Lung microvascular endothelial cell (primary cell): ENCODE results near the gene AFTPH. TPM values are rescaled to one million over a fixed set of nuclear protein-coding genes. Genes with fewer than 3 reads are reported as not detected.

ENCODE experiments used
- DNase-seq, 2 donors: peaks; one replicate each; pipeline versions ENCODE4 v3.0.0 to v3.0.0-alpha.2; 2010; ENCODE audit warnings: low read depth in 2 of 2
- total RNA-seq: library from RNA; depleted of rRNA; stranded (reverse); fragments of >200 nt; gene quantifications from 2 replicates; pipeline ENCODE4 v1.2.1, GENCODE V29; 2014

AFTPH gene
- total RNA-seq, 1 donor from 2014 or later: 35.5 TPM

- DNase-seq: no peak
These were observed 85.8 kb downstream of the AFTPH start for GRCh38 chr2:64609942-64610281.

GRCh38 chr2:64610316-64610855 lies 86.3 kb downstream of the AFTPH start:
- DNase-seq: no peak

GRCh38 chr2:64612575-64613195 lies 88.6 kb downstream of the AFTPH start:
- DNase-seq: no peak

DNA sequence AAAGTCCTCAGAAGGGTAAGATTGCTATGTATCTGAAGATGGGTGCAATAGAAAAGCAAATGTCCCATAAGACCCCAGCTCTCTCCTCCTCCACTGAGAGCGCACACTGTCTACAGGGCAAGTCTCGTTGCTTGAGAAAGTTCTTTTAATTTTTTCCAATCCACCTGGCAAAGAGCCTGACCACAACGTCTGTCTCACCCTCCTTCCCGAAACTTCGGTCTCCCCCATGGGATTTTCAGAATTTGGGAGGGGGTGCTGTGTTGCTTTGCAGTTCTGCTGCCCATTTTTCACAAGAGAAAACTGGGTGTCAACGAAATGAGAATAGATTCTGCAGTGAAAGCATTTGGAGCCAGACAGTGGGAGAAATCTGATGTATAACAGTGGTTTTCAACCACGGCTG lies 89.1 kb downstream of the AFTPH start:
- DNase-seq: no peak

DNA sequence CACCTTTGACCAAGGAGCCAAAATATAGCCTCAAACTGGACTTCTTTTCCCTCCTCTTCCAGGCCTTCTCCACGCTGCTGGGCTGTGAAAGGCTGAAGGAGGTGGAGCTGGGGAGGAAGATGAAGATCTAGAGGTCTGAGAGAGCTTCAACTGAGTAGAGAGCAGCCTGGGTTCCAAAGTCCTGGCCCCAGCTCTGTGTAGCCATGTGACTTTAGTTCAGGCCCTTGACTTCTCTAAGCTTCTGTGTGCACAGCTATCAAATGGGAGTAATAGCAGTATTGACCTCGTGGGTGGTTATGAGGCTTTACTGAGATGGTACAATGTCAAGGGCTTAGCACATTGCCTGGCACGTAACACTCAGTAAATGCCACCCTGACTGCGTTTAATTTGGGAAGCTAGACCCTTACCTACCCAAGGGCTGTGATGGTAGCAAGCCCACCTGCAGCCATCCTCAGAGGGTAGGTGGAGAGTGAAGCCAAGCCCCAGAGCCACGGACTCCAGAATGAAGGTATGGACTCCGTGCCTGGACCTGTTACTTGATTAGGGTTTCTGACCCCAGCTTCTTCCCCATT lies 91.2 kb downstream of the AFTPH start:
- no peak for DNase-seq

GRCh38 chr2:64615844-64616536 lies 91.9 kb downstream of the AFTPH start:
- no peak for DNase-seq

- DNase-seq: no peak
These were observed 93.6 kb downstream of the AFTPH start for GRCh38 chr2:64617631-64618151.

DNA sequence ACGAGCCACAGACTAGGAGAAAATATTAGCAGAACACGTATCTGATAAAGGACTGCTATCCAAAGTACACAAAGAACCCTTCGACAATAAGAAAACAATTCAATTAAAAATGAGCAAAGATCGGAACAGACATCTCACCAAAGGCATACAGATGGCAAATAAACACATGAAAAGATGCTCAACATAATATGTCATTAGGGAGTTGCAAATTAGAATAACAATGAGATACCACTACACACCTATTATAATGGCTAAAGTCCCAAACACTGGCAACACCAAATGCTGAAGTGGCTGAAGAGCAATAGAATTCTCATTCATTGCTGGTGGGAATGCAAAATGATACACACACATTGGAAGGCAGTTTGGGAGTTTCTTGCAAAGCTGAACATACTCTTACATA lies 96.5 kb downstream of the AFTPH start:
- no peak for DNase-seq

- DNase-seq: peak; percentile 46 to 56
These were observed 98.5 kb downstream of the AFTPH start for GRCh38 chr2:64622443-64623241.

DNA sequence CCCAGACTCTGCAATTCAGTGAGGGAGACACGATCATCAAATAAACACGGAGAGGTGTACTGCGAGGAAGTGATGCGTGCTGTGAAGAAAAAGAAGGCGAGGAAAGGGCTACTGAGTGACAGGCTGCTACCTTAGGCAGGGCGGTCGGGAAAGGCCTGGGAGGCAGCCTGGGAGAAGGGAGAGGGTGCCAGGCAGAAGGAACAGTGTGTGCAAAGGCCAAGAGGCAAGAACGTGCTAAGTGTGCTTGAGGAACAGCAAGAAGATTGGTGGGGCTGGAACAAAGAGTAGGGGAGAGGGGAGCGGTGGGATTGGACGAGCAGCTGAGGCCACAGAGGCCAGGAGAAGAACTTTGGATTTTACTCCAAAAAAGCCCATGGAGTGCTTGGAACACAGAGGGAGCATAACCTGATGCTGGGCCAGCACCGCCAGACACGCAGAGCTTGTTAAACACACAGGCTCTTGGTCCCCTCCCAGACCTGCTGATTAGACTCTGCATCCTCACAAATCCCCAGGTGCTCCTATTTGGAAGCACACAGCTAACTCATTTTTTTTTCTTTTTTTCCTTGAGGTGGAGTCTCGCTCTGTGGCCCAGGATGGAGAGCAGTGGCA lies 99.2 kb downstream of the AFTPH start:
- DNase-seq: no peak

DNA sequence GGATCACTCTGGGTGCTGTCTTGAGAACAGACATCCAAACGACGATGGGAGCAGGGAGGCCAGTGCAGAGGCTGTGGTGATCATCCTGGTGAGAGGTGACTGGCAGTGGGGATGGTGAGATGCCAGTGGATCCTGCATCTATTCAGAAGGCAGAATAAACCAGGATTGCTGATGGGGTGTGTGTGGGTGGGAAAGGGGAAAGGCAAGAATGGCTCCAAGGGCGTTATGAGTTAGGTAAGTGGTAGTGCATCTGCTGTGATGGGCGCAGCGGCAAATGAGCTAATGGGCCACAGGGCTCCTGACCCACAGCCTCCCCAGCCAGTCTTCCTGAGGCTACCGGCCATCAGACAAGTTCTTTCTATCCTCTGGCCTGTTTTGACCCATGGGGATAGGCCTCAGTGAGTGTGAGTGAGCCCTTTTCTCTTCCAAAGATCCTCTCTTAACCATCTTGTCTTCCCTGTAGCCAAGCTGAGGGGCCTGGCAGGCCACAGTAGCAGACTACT lies 100.0 kb downstream of the AFTPH start:
- no peak for DNase-seq

DNA sequence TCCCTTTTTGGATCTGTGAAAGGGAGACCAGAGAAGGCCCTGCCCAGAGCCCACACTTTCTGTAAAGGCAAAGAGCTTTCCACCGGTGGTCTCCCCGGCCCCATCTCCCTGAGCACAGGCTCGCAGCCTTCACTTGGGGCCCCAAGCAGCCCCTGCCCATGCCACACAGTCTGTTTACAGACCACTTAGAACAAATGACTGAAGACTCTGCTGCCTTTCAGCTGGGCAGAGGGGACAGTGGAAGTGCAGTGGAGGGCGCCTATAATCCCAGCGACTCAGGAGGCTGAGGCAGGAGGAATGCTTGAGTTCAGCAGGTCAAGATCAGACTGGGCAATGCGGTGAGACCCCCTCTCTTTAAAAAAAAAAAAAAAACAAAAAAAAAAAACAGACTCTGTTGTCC lies 100.7 kb downstream of the AFTPH start:
- no peak for DNase-seq

DNA sequence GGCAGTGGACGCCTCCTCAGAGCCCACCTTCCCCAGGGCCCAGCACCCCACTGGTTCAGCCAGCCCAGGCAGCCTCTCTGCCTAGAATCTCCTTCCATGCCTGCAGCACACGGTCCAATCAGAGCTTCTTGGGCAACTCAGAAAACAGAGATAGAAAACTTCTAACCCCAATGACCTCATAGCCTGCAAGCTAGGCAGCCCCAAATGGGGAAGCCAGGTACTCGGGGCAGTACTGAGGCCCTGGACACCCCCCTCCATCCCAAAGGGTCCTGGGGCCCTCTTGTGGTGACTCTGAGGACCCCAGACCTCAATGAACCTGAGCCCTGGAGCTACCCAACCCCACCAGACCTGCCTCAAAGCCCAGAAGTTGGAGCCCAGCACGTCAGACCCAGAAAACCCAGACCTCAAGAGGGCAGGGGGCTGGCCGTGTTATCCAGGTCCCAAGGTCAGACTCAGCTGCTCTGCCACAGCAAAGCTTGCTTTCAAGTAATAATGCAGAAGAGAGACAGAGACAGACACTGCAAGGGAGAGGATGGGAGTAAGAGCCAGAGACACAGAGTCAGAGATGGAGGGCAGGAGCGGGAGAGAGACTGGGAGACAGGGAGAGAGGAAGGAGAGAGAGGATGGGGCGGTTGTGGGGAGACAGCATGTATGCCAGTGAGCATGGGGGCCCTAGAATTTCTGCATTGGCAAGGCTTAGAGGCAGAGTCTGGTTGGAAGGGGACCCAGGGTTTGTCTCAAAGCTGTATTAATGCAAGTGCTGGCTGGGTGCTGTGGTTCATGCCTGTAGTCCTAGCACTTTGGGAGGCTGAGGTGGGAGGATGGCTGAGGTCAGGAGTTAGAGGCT lies 101.4 kb downstream of the AFTPH start:
- DNase-seq: no peak

DNA sequence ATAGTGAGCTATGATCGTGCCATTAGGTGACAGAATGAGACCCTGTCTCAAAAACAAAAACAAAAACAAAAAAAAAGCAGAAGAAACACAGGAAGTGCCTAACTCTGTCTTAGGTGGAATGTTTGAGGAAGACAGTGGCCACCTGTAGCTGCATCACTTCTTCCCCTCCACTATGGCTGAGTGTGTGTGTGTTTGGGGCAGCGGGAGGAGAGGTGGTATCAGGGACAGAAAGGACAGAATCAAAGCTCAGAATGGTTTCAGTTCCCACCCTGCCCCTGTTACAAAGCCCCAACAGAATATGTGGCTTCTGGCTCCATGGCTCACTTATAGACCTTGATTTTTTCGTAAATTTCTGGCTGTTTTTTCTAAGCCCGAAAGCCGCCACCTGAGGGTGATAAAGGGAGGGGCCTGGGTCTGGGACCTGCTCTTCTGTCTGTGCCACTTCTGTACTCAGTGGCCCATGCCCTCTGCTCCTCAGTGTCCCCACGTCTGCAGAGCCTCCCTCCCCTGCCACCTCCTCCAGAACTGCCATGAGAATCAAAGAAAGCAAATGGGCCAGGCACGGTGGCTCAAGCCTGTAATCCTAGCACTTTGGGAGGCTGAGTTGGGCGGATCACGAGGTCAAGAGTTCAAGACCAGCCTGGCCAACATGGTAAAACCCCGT lies 102.2 kb downstream of the AFTPH start:
- DNase-seq: no peak

- DNase-seq: peak in 1 of 2 donors; percentile 32
These were observed 103.0 kb downstream of the AFTPH start for GRCh38 chr2:64626963-64627760.

DNA sequence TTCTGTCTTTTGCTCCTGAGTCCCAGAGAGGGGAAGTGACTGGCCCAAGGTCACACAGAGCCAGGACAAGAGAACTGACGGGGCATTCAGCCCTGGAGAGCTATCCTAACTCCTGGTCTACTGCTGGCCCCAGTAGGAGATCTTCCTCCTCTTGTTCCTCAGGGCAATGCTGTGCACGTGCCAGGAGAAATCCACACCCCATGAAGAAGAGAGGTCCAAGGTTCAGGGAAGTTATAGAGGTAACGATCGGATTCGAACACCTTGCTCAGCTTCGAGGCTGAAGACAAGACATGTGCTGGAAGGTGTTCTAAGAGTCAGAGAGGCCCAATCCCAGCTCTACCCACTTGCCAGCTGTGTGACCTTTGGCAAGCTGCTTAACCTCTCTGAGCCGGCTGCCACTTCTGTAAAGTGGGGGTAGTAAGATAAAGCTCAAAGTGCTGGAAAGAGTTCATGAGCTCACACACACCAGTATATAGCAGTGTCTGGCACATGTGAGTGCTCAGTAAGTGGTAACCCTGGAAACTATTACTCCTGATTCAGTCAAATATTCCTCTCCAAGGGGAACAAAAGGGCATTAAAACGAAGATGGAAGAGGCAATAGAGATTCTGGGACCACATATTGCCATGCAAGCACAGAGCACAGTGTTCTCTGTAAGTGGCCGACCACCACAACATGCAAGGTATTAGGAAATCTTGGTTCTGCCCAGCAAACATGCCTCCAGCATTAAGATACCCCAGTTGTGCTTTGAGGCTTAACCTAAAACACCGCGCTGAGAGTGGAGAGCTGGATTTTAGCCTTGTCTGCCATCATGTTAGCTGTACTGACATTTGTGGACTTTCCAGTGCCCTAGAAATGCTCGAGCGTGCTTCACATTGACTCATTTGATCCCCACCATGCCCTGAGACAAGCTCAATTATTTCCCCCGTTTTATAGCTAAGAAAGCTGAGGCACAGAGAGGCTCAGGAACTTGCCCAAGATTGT lies 104.0 kb downstream of the AFTPH start:
- DNase-seq: no peak

DNA sequence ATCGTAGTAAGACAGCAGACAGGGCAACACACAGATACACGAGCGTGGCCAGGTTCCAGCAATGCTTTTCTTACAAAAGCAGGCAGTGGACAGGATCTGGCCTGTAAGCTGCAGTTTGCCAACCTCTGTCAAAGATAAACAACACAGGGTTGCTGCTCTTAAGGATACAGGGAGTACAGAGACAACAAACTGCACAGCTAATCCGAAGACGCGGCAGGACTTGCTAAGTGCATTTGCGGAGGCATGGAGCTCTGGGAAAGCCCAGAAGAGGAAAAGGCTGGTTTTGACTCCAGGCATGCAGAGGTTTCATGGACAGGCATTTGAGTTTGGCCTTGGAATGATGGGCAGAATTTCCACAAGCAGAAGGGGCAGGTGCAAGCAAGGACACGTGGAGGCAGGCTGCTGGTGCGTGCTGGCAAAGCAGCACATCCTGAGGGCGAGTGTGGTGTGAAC lies 105.2 kb downstream of the AFTPH start:
- no peak for DNase-seq

DNA sequence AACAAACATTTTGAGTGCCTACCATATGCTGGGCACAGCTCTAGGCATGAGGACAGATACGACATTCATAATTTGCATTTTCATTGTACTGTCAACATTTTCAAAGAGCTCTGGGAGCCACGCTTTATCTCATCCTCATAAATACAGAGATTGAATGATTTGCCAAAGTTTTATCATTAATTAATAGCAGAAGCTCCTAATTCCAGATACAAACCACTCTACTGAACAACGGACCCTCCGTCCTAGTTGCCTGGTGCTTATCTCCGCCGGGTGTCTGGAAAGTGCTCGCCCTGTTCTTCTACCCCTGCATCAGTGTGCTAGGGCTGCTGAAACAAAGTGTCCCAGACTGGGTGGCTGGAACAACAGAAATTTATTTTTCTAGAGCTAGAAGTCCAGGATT lies 105.7 kb downstream of the AFTPH start:
- DNase-seq: no peak
